Astrocyte (in vitro differentiated cells and primary cell): ENCODE data around the gene PRELID3B. TPM values are rescaled to one million over a fixed set of nuclear protein-coding genes. Genes with fewer than 3 reads are reported as not detected.

ENCODE experiments used
- DNase-seq: peaks from one replicate; pipeline ENCODE4 v3.0.0-alpha.2; 2010; ENCODE audit warnings: low read depth
- FAIRE-seq: peaks from 2 replicates; lab custom pipeline; 2011; peaks lifted over from hg19 to GRCh38; lab: Jason Lieb, UNC
- H2AFZ ChIP-seq: 2 replicates; pipeline ENCODE4 v1.6.0; 2012; ENCODE audit warnings: low read depth, low read length, inconsistent platforms
- H3K27ac ChIP-seq: 2 replicates; pipeline ENCODE4 v1.5.1; 2011; ENCODE audit warnings: low read depth, low read length, inconsistent platforms
- H3K27me3 ChIP-seq: 2 replicates; pipeline ENCODE4 v1.6.0; 2011; ENCODE audit warnings: low read length, inconsistent platforms; ENCODE audit not compliant: insufficient read depth
- H3K36me3 ChIP-seq: 2 replicates; pipeline ENCODE4 v1.5.1; 2011; ENCODE audit warnings: low read length, inconsistent platforms; ENCODE audit not compliant: insufficient read depth
- H3K4me1 ChIP-seq: 2 replicates; pipeline ENCODE4 v1.5.1; 2011; ENCODE audit warnings: low read length, inconsistent platforms; ENCODE audit not compliant: insufficient read depth
- H3K4me2 ChIP-seq: 2 replicates; pipeline ENCODE4 v1.6.0; 2012; ENCODE audit warnings: low read length, inconsistent platforms
- H3K4me3 ChIP-seq: 2 replicates; pipeline ENCODE4 v1.5.1; 2011; ENCODE audit warnings: low read depth, mild to moderate bottlenecking, low read length, inconsistent platforms; ENCODE audit not compliant: insufficient read depth
- H3K79me2 ChIP-seq: 2 replicates; pipeline ENCODE4 v1.6.0; 2012; ENCODE audit warnings: mild to moderate bottlenecking, low read length, inconsistent platforms; ENCODE audit not compliant: insufficient read depth
- H3K9ac ChIP-seq: 2 replicates; pipeline ENCODE4 v1.6.0; 2012; ENCODE audit warnings: mild to moderate bottlenecking, low read length, inconsistent platforms
- H3K9me3 ChIP-seq: 2 replicates; pipeline ENCODE4 v1.5.1; 2012; ENCODE audit warnings: low read depth, mild to moderate bottlenecking, low read length, inconsistent platforms; ENCODE audit not compliant: insufficient read depth
- H4K20me1 ChIP-seq: 2 replicates; pipeline ENCODE4 v1.6.0; 2012; ENCODE audit warnings: low read length, inconsistent platforms; ENCODE audit not compliant: insufficient read depth
- H3K27ac Mint-ChIP-seq: one replicate; pipeline ENCODE4 v1.8.0; 2021; ENCODE audit warnings: mild to moderate bottlenecking, mixed read lengths; ENCODE audit not compliant: unreplicated experiment
- H3K27me3 Mint-ChIP-seq: one replicate; pipeline ENCODE4 v1.8.0; 2021; ENCODE audit warnings: low read depth, mixed read lengths; ENCODE audit not compliant: unreplicated experiment
- H3K36me3 Mint-ChIP-seq: one replicate; pipeline ENCODE4 v1.8.0; 2021; ENCODE audit warnings: low read depth, mixed read lengths; ENCODE audit not compliant: unreplicated experiment
- H3K4me1 Mint-ChIP-seq: one replicate; pipeline ENCODE4 v1.8.0; 2021; ENCODE audit warnings: low read depth, mixed read lengths; ENCODE audit not compliant: unreplicated experiment
- H3K4me3 Mint-ChIP-seq: one replicate; pipeline ENCODE4 v1.8.0; 2021; ENCODE audit warnings: mild to moderate bottlenecking, moderate library complexity, mixed read lengths; ENCODE audit not compliant: unreplicated experiment
- H3K9me3 Mint-ChIP-seq: one replicate; pipeline ENCODE4 v1.8.0; 2021; ENCODE audit warnings: mild to moderate bottlenecking, mixed read lengths; ENCODE audit not compliant: unreplicated experiment
- EZH2 ChIP-seq: IDR thresholded peaks from 2 replicates; pipeline ENCODE4 v1.6.1; 2012; ENCODE audit warnings: mild to moderate bottlenecking, low read length, inconsistent platforms; ENCODE audit not compliant: insufficient read depth
- total RNA-seq: library from RNA; stranded (reverse); gene quantifications from 2 replicates; pipeline ENCODE4 v1.2.1, GENCODE V29; 2021
- TF ChIP-seq, protein P1 (sequence below): IDR thresholded peaks from 2 replicates; pipeline ENCODE4 v1.5.1; 2011; ENCODE audit warnings: low read depth, mild to moderate bottlenecking, inconsistent platforms, low read length, moderate library complexity; ENCODE audit not compliant: insufficient read depth

PRELID3B gene
- total RNA-seq, 1 donor from 2014 or later: 68.8 TPM

DNA sequence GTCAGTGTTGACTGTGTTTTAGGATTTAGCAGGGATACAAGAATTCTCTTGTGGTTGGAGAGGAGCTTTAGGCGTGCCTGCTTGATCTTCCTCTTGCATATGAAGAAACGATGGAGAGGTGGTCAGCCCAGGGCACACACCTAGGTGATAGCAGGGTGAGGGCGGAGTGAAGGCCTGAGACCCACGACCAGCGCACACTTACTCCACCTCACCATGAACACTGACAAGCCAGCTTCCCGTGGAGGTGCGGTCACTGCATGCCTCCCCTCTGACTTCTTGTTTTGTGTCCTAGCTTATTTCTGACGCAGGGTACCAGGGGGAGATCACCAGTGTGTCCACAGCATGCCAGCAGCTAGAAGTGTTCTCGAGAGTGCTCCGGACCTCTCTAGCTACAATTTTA, 53.4 kb downstream of the PRELID3B start:
- Histone ChIP-seq H3K27ac (no peak overlapping the region), H3K79me2 (peaks cover 28% of the 10 kb centered on the region), H2AFZ (no peak overlapping the region), H3K27me3 (no peaks in the 10 kb centered on the region), H3K9me3 (no peaks in the 10 kb centered on the region), H3K9ac (no peak overlapping the region), H3K4me1 (no peaks in the 10 kb centered on the region), H4K20me1 (peaks cover 40% of the 10 kb centered on the region), H3K36me3 (peaks cover 50% of the 10 kb centered on the region), H3K4me2 (no peak overlapping the region), H3K4me3 (no peak overlapping the region)
- no peaks in the 10 kb centered on the region for H3K9me3 Mint-ChIP-seq
- no peak overlapping the region for H3K27ac Mint-ChIP-seq
- DNase-seq: no peak
- TF ChIP-seq, protein P1, sequence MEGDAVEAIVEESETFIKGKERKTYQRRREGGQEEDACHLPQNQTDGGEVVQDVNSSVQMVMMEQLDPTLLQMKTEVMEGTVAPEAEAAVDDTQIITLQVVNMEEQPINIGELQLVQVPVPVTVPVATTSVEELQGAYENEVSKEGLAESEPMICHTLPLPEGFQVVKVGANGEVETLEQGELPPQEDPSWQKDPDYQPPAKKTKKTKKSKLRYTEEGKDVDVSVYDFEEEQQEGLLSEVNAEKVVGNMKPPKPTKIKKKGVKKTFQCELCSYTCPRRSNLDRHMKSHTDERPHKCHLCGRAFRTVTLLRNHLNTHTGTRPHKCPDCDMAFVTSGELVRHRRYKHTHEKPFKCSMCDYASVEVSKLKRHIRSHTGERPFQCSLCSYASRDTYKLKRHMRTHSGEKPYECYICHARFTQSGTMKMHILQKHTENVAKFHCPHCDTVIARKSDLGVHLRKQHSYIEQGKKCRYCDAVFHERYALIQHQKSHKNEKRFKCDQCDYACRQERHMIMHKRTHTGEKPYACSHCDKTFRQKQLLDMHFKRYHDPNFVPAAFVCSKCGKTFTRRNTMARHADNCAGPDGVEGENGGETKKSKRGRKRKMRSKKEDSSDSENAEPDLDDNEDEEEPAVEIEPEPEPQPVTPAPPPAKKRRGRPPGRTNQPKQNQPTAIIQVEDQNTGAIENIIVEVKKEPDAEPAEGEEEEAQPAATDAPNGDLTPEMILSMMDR: no peak
- no peak for TF ChIP-seq EZH2
- FAIRE-seq: no peak
- no peaks in the 10 kb centered on the region for H3K36me3 Mint-ChIP-seq
- H3K4me3 Mint-ChIP-seq: no peak overlapping the region
- H3K27me3 Mint-ChIP-seq: no peaks in the 10 kb centered on the region
- H3K4me1 Mint-ChIP-seq: peaks cover 3% of the 10 kb centered on the region

DNA sequence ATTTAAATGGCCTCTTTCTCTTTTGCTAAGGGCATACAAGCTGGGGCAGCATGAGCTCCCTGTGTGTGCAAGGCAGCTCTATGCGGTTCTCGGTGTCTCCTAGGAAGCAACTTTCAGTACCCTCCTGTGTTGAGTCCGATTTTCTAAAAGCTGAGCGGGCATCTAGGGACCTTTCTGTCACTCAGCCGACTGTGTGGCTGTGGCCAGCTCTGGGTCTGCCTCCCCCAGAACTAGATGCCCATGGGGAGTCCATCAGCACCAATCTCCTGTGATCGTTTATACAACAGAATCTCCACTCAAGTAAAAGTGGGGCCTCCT, 54.1 kb downstream of the PRELID3B start:
- Mint-ChIP-seq H3K9me3 (no peaks in the 10 kb centered on the region), H3K4me1 (peaks cover 9% of the 10 kb centered on the region), H3K4me3 (no peak overlapping the region), H3K27me3 (no peaks in the 10 kb centered on the region), H3K36me3 (no peaks in the 10 kb centered on the region), H3K27ac (no peak overlapping the region)
- FAIRE-seq (no peak), DNase-seq (no peak)
- Histone ChIP-seq H2AFZ (no peak overlapping the region), H3K27me3 (no peaks in the 10 kb centered on the region), H3K79me2 (peaks cover 35% of the 10 kb centered on the region), H3K36me3 (peaks cover 44% of the 10 kb centered on the region), H3K9me3 (no peaks in the 10 kb centered on the region), H3K4me3 (no peak overlapping the region), H4K20me1 (peaks cover 47% of the 10 kb centered on the region), H3K27ac (no peak overlapping the region), H3K9ac (no peak overlapping the region), H3K4me1 (no peaks in the 10 kb centered on the region), H3K4me2 (no peak overlapping the region)
- no peak for TF ChIP-seq EZH2
- TF ChIP-seq, protein P1: no peak

DNA sequence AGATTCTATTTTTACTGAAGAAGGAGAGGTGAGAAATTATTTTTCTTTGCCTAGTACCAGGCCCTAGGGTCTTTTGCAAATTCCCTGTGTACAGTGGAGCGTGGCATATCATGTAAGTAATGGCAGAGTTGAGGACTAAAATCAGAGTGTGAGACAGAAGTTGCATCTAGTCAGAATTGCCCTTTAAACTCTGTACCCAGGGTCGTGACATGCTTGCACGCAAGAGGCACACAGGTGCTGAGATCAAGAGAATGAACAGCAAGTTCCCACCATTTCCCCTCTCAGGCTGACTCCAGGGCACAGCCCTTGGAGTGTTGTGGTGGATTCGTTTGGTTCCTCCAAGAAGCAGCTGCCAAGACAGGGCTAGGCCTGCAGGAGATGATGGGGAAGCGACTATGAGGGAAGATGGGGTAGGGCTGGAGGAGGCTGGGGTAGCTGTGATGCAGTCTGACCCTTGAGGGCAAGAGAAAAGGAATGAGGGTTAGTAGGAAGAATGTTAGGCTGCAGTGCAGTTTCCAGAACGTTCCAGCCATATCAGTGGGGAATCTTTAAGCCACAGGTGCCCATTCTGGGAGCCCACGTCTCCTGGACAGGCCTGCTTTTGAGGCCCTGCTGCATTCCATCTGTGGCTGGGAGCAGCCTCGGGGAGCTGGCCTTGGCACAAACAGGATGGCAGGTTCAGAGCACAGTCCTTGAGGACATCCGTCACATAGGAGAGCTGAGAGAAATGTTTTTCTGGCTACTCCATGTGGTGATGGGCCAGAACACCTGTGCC, 54.6 kb downstream of the PRELID3B start:
- TF ChIP-seq, protein P1: no peak
- TF ChIP-seq EZH2: no peak
- H3K27me3 Mint-ChIP-seq: no peaks in the 10 kb centered on the region
- H3K4me3 ChIP-seq: no peak overlapping the region
- H3K4me3 Mint-ChIP-seq: no peak overlapping the region
- H2AFZ ChIP-seq: no peak overlapping the region
- no peak for DNase-seq
- H3K4me1 Mint-ChIP-seq: peaks cover 9% of the 10 kb centered on the region
- no peaks in the 10 kb centered on the region for H3K36me3 Mint-ChIP-seq
- no peak overlapping the region for H3K4me2 ChIP-seq
- no peak overlapping the region for H3K9ac ChIP-seq
- no peaks in the 10 kb centered on the region for H3K4me1 ChIP-seq
- peaks cover 38% of the 10 kb centered on the region for H3K36me3 ChIP-seq
- FAIRE-seq: no peak
- no peaks in the 10 kb centered on the region for H3K9me3 Mint-ChIP-seq
- H3K79me2 ChIP-seq: peaks cover 38% of the 10 kb centered on the region
- peak overlapping the region; percentile 55 for H3K27ac Mint-ChIP-seq
- no peak overlapping the region for H3K27ac ChIP-seq
- H3K9me3 ChIP-seq: no peaks in the 10 kb centered on the region
- H3K27me3 ChIP-seq: no peaks in the 10 kb centered on the region
- H4K20me1 ChIP-seq: peaks cover 48% of the 10 kb centered on the region
